OCI-LY3 (cell line): ENCODE data around the gene POLRMT.

Source experiments
- CTCF ChIP-seq: fragments of 200-600, 300-600 bp; sonication (generic); IDR thresholded peaks from 2 replicates; pipeline ENCODE4 v1.5.1; 2014; ENCODE audit warnings: antibody characterized with exemption, low read length, low read depth
- EZH2phosphoT487 ChIP-seq: fragments of 200-600 bp; shearing (Covaris generic); IDR thresholded peaks from 2 replicates; pipeline ENCODE4 v1.6.1; 2018; ENCODE audit warnings: antibody characterized with exemption, mixed run types, low read depth

- TF ChIP-seq CTCF (no peak), EZH2phosphoT487 (no peak)
Measured at GRCh38 chr19:579842-580155, 53.5 kb downstream of the POLRMT start.
